H1 (cell line): ENCODE measurements around the gene NAT9. TPM values are rescaled to one million over a fixed set of nuclear protein-coding genes. Genes with fewer than 3 reads are reported as not detected.

Experiments used
- CTCF ChIA-PET: fragments of 300-600 bp; sonication (Branson Sonifier 250); formaldehyde crosslinking; loops from one replicate; lab custom pipeline; 2021; ENCODE audit not compliant: partially characterized antibody; lab: Charles Lee
- POLR2A ChIA-PET: fragments of 300-600 bp; sonication (Branson Sonifier 250); formaldehyde crosslinking; loops from one replicate; lab custom pipeline; 2021; ENCODE audit warnings: inconsistent platforms; ENCODE audit not compliant: partially characterized antibody; lab: Charles Lee
- DNase-seq, 2 experiments: peaks; one replicate each; pipeline versions ENCODE4 v3.0.0 to v3.0.0-alpha.2; 2010 to 2022; ENCODE audit warnings: low spot score in 2 of 2, low read depth in 1 of 2, mixed read lengths in 1 of 2
- FAIRE-seq: peaks from 2 replicates; lab custom pipeline; 2011; peaks lifted over from hg19 to GRCh38; lab: Jason Lieb, UNC
- H2AFZ ChIP-seq: 2 replicates; pipeline ENCODE4 v1.8.1; 2012; ENCODE audit warnings: low read length, inconsistent platforms
- H2AK5ac ChIP-seq: 2 replicates; pipeline ENCODE4 v1.6.1; 2013; ENCODE audit warnings: low read depth, low read length
- H2BK120ac ChIP-seq: replicated peaks from 2 replicates; pipeline ENCODE3; 2013; ENCODE audit warnings: low read depth, low read length, inconsistent platforms
- H2BK12ac ChIP-seq: 2 replicates; pipeline ENCODE4 v1.6.1; 2013; ENCODE audit warnings: low read depth, low read length
- H2BK15ac ChIP-seq: 2 replicates; pipeline ENCODE4 v1.6.1; 2013; ENCODE audit warnings: low read length
- H2BK20ac ChIP-seq: 2 replicates; pipeline ENCODE4 v1.6.1; 2013; ENCODE audit warnings: low read length
- H2BK5ac ChIP-seq: 2 replicates; pipeline ENCODE4 v1.6.1; 2013; ENCODE audit warnings: low read depth, low read length
- H3K14ac ChIP-seq: 2 replicates; pipeline ENCODE4 v1.6.1; 2013; ENCODE audit warnings: inconsistent platforms; ENCODE audit not compliant: insufficient read length
- H3K18ac ChIP-seq: 2 replicates; pipeline ENCODE4 v1.6.1; 2013; ENCODE audit warnings: low read length; ENCODE audit errors: extremely low read depth
- H3K23ac ChIP-seq: 2 replicates; pipeline ENCODE4 v1.6.1; 2013; ENCODE audit warnings: inconsistent platforms; ENCODE audit not compliant: insufficient read length
- H3K23me2 ChIP-seq: 2 replicates; pipeline ENCODE4 v1.6.1; 2013; ENCODE audit warnings: low read depth, low read length
- H3K27ac ChIP-seq: 2 replicates; pipeline ENCODE4 v1.6.1; 2011; ENCODE audit warnings: low read depth, low read length, inconsistent platforms
- H3K27me3 ChIP-seq, 4 experiments: replicated peaks in 1 of 4; 1 replicate in 1 of 4; 2 replicates in 3 of 4; pipeline versions ENCODE4 v1.6.1 to v1.8.1; 2011 to 2013; ENCODE audit warnings: low read length in 3 of 4, mild to moderate bottlenecking in 3 of 4, inconsistent platforms in 2 of 4, mixed read lengths in 2 of 4, moderate library complexity in 1 of 4; ENCODE audit not compliant: control insufficient read depth in 3 of 4, insufficient read depth in 3 of 4; ENCODE audit errors: extremely low read depth in 1 of 4
- H3K36me3 ChIP-seq, 4 experiments: 2 replicates each; pipeline versions ENCODE4 v1.6.1 to v1.8.1; 2011 to 2013; ENCODE audit warnings: mild to moderate bottlenecking in 4 of 4, low read length in 3 of 4, moderate library complexity in 2 of 4, control low read depth in 1 of 4, inconsistent platforms in 1 of 4; ENCODE audit not compliant: insufficient read depth in 4 of 4, control insufficient read depth in 2 of 4
- H3K4ac ChIP-seq: replicated peaks from 2 replicates; pipeline ENCODE3; 2013; ENCODE audit warnings: low read length, low read depth, mixed read lengths, inconsistent platforms; ENCODE audit not compliant: insufficient read length
- H3K4me1 ChIP-seq, 4 experiments: replicated peaks in 1 of 4; 1 replicate in 1 of 4; 2 replicates in 3 of 4; pipeline versions ENCODE4 v1.6.1 to v1.8.1; 2011 to 2013; ENCODE audit warnings: low read length in 3 of 4, inconsistent platforms in 2 of 4, mixed read lengths in 1 of 4; ENCODE audit not compliant: insufficient read depth in 4 of 4, control insufficient read depth in 3 of 4
- H3K4me2 ChIP-seq, 2 experiments: 2 replicates each; pipeline versions ENCODE4 v1.6.1 to v1.8.1; 2011 to 2013; ENCODE audit warnings: low read depth in 2 of 2, low read length in 2 of 2, control low read depth in 1 of 2, inconsistent platforms in 1 of 2, mild to moderate bottlenecking in 1 of 2; ENCODE audit not compliant: insufficient read depth in 1 of 2
- H3K4me3 ChIP-seq, 4 experiments: fragments of 200-600, 300-600 bp in 1 of 4; sonication (generic), shearing (Covaris generic), sonication (Bioruptor Twin) in 1 of 4; 2 replicates each; pipeline versions ENCODE4 v1.5.1 to v1.8.1; 2011 to 2016; ENCODE audit warnings: low read length in 4 of 4, low read depth in 3 of 4, control low read depth in 2 of 4, inconsistent platforms in 2 of 4, mild to moderate bottlenecking in 2 of 4, mixed read lengths in 1 of 4, moderate library complexity in 1 of 4; ENCODE audit not compliant: insufficient read depth in 2 of 4; ENCODE audit errors: extremely low read depth in 1 of 4
- H3K56ac ChIP-seq: replicated peaks from 2 replicates; pipeline ENCODE3; 2013; ENCODE audit warnings: low read depth, mild to moderate bottlenecking, mixed read lengths, low read length, inconsistent platforms; ENCODE audit not compliant: insufficient read length
- H3K79me1 ChIP-seq: 2 replicates; pipeline ENCODE4 v1.6.1; 2013; ENCODE audit warnings: low read depth, low read length, control low read depth
- H3K79me2 ChIP-seq, 2 experiments: 2 replicates each; pipeline versions ENCODE4 v1.6.1 to v1.8.1; 2012 to 2013; ENCODE audit warnings: low read length in 2 of 2, mild to moderate bottlenecking in 2 of 2, inconsistent platforms in 1 of 2; ENCODE audit not compliant: insufficient read depth in 2 of 2, control insufficient read depth in 1 of 2
- H3K9ac ChIP-seq, 4 experiments: replicated peaks in 1 of 4; 1 replicate in 1 of 4; 2 replicates in 3 of 4; pipeline versions ENCODE4 v1.6.1 to v1.8.1; 2011 to 2013; ENCODE audit warnings: low read depth in 3 of 4, low read length in 3 of 4, control low read depth in 2 of 4, mild to moderate bottlenecking in 2 of 4, moderate library complexity in 2 of 4, inconsistent platforms in 1 of 4; ENCODE audit errors: extremely low read depth in 1 of 4
- H3K9me3 ChIP-seq, 2 experiments: 2 replicates each; pipeline versions ENCODE4 v1.6.1 to v1.8.1; 2012 to 2013; ENCODE audit warnings: mild to moderate bottlenecking in 2 of 2, moderate library complexity in 2 of 2, control low read depth in 1 of 2, inconsistent platforms in 1 of 2, low read depth in 1 of 2, low read length in 1 of 2, mixed read lengths in 1 of 2; ENCODE audit not compliant: insufficient read depth in 2 of 2
- H4K20me1 ChIP-seq, 2 experiments: replicated peaks in 1 of 2; 2 replicates each; pipeline versions ENCODE3 to v1.8.1; 2011 to 2013; ENCODE audit warnings: inconsistent platforms in 2 of 2, low read length in 2 of 2, mild to moderate bottlenecking in 1 of 2; ENCODE audit not compliant: insufficient read depth in 2 of 2, control insufficient read depth in 1 of 2
- H4K5ac ChIP-seq: 2 replicates; pipeline ENCODE4 v1.6.1; 2013; ENCODE audit warnings: low read length, low read depth, mixed read lengths, inconsistent platforms; ENCODE audit not compliant: insufficient read length
- H4K8ac ChIP-seq: 2 replicates; pipeline ENCODE4 v1.8.0; 2013; ENCODE audit warnings: mild to moderate bottlenecking, moderate library complexity, low read length, inconsistent platforms; ENCODE audit not compliant: insufficient read depth; ENCODE audit errors: extremely low read depth
- H4K91ac ChIP-seq: replicated peaks from 2 replicates; pipeline ENCODE3; 2013; ENCODE audit warnings: low read length, mixed read lengths, inconsistent platforms; ENCODE audit not compliant: insufficient read length
- BACH1 ChIP-seq: IDR thresholded peaks from 2 replicates; pipeline ENCODE4 v1.6.1; 2012; ENCODE audit warnings: low read length, improper control_type of control experiment
- BRCA1 ChIP-seq: IDR thresholded peaks from 2 replicates; pipeline ENCODE4 v1.6.1; 2012; ENCODE audit warnings: low read depth, low read length, improper control_type of control experiment
- EGR1 ChIP-seq: IDR thresholded peaks from 2 replicates; pipeline ENCODE4 v1.6.1; 2011; ENCODE audit warnings: low read depth, low read length, borderline replicate concordance
- JUN ChIP-seq: IDR thresholded peaks from 2 replicates; pipeline ENCODE4 v1.6.1; 2011; ENCODE audit warnings: low read depth, mild to moderate bottlenecking, improper control_type of control experiment, low read length
- KDM4A ChIP-seq: IDR thresholded peaks from one replicate; pipeline ENCODE4 v1.7.1; 2012; ENCODE audit warnings: low read depth, mild to moderate bottlenecking, moderate library complexity, low read length, inconsistent platforms; ENCODE audit not compliant: severe bottlenecking
- MAFK ChIP-seq: IDR thresholded peaks from 2 replicates; pipeline ENCODE4 v1.6.1; 2012; ENCODE audit warnings: low read depth, mild to moderate bottlenecking, improper control_type of control experiment, low read length
- RFX5 ChIP-seq: IDR thresholded peaks from 2 replicates; pipeline ENCODE4 v1.6.1; 2011; ENCODE audit warnings: low read depth, low read length, improper control_type of control experiment, borderline replicate concordance
- SIRT6 ChIP-seq: IDR thresholded peaks from one replicate; pipeline ENCODE4 v1.7.1; 2012; ENCODE audit warnings: low read length, inconsistent platforms
- WGBS, 2 experiments: shearing (Covaris generic) in 1 of 2; methylation state at CpG; one replicate each; pipeline versions ENCODE4 v1.1.6 to v1.1.7; 2013 to 2015; ENCODE audit warnings: low lambda C conversion rate in 2 of 2, mixed read lengths in 2 of 2, inconsistent platforms in 1 of 2, low coverage in 1 of 2, missing lambda C conversion rate in 1 of 2; ENCODE audit not compliant: insufficient replicate concordance in 2 of 2, insufficient coverage in 1 of 2, insufficient read length in 1 of 2; ENCODE audit errors: extremely low coverage in 1 of 2, missing lambda C conversion rate in 1 of 2; 5-methylcytosine and 5-hydroxymethylcytosine counted together
- polyA plus RNA-seq, 7 experiments: library from polyadenylated mRNA; depleted of rRNA in 3 of 7; stranded (reverse) in 5 of 7; unstranded in 2 of 7; fragments of >200 nt in 5 of 7; fragments of 200-250 nt in 2 of 7; gene quantifications; 1 replicate in 5 of 7; 2 replicates in 1 of 7; 4 replicates in 1 of 7; pipeline versions ENCODE4 v1.2.1 to v1.2.3, GENCODE V29; 2011 to 2013; ENCODE audit warnings: missing spikeins in 2 of 7, mixed read lengths in 2 of 7
- total RNA-seq: library from RNA; stranded (reverse); fragmentation: NEBNext Ultra II Directional; extraction: Animal tissue kit (Norgen Biotek cat#: 25700); gene quantifications from 2 replicates; pipeline ENCODE4 v1.2.1, GENCODE V29; 2021

Gene NAT9
- total and polyA plus RNA-seq, 2 of the 8 experiments (the other 6 are each of a cell fraction or from before 2014, with no cell fraction given): 32.3 to 42.7 TPM

- no peak overlapping the region for H3K18ac ChIP-seq
- no peak overlapping the region for H3K4me3 ChIP-seq
- TF ChIP-seq BACH1: no peak
- TF ChIP-seq RFX5: no peak
- no peak for TF ChIP-seq EGR1
- no peak for TF ChIP-seq SIRT6
- TF ChIP-seq KDM4A: no peak
- TF ChIP-seq JUN: no peak
- TF ChIP-seq MAFK: no peak
- no peak for TF ChIP-seq BRCA1
- H2AK5ac ChIP-seq: 0 out of 2 replicates have a peak overlapping the region, but pooled peaks have one; percentile 56
- WGBS, 2 experiments: 83% methylated on average over 8 of the region's 9 CpGs; no CpG with 5 or more reads in 1 of the 2 experiments
- ChIA-PET CTCF (interaction anchor here (0.9 to 3.2 kb wide), 8 partner anchors 9 to 86 kb away, joined by 3 to 23 read pairs (median 4); no protein-coding TSS in a partner anchor), POLR2A (interaction anchor here (1.8 kb wide), 1 partner anchor 28 kb away, joined by 4 read pairs; no protein-coding TSS in a partner anchor)
- no peaks in the 10 kb centered on the region for H3K79me2 ChIP-seq
- H2BK20ac ChIP-seq: peak overlapping the region; percentile 43; the same call in 1 of the 2 replicates
- H3K4me2 ChIP-seq: no peak overlapping the region
- no peak overlapping the region for H2AFZ ChIP-seq
- peaks cover 0 to 3% (median 0%) of the 10 kb centered on the region in 4 experiments; a peak in 2 of 7 replicates for H3K27me3 ChIP-seq
- no peaks in the 10 kb centered on the region for H3K9me3 ChIP-seq
- no peak overlapping the region for H2BK120ac ChIP-seq
- no peak overlapping the region for H2BK5ac ChIP-seq
- H3K79me1 ChIP-seq: no peaks in the 10 kb centered on the region
- no peak overlapping the region for H3K27ac ChIP-seq
- DNase-seq (no peak), FAIRE-seq (no peak)
- no peak overlapping the region for H3K56ac ChIP-seq
- no peak overlapping the region for H3K9ac ChIP-seq
- H3K23me2 ChIP-seq: peaks cover 2% of the 10 kb centered on the region; the same call in 1 of the 2 replicates
- no peak overlapping the region for H4K5ac ChIP-seq
- no peaks in the 10 kb centered on the region for H4K20me1 ChIP-seq
- H2BK15ac ChIP-seq: peak overlapping the region; percentile 53; the same call in 1 of the 2 replicates
- H4K91ac ChIP-seq: no peak overlapping the region
- peaks cover 10 to 34% (median 21%) of the 10 kb centered on the region in 4 experiments for H3K4me1 ChIP-seq
- no peak overlapping the region; the same call in 1 of the 2 replicates for H2BK12ac ChIP-seq
- H3K14ac ChIP-seq: no peak overlapping the region
- 0 out of 2 replicates have a peak overlapping the region, but pooled peaks have one; percentile 8 for H4K8ac ChIP-seq
- no peak overlapping the region for H3K23ac ChIP-seq
- H3K4ac ChIP-seq: peak overlapping the region; percentile 8
- no peaks in the 10 kb centered on the region for H3K36me3 ChIP-seq
Observed at GRCh38 chr17:74742978-74743545, 33.1 kb downstream of the NAT9 start.
